K562 (cell line): ENCODE measurements around the gene FAM83E. TPM values are rescaled to one million over a fixed set of nuclear protein-coding genes. Genes with fewer than 3 reads are reported as not detected.

ENCODE experiments used
- E2F3 ChIP-seq: fragments of 250-450 bp; sonication (Bioruptor Pico); IDR thresholded peaks from 2 replicates; pipeline ENCODE4 v1.4.0; 2020; ENCODE audit warnings: mild to moderate bottlenecking
- ELK1 ChIP-seq: sonication (generic); formaldehyde crosslinking; IDR thresholded peaks from 2 replicates; pipeline ENCODE4 v1.8.1; 2022; ENCODE audit warnings: missing genetic modification reagents
- ESRRB ChIP-seq: fragments of 250-450 bp; sonication (Bioruptor Pico); IDR thresholded peaks from 2 replicates; pipeline ENCODE4 v1.5.0; 2020; ENCODE audit warnings: mild to moderate bottlenecking, moderate library complexity, borderline replicate concordance
- KLF10 ChIP-seq: fragments of 250-450 bp; sonication (Bioruptor Pico); IDR thresholded peaks from 2 replicates; pipeline ENCODE4 v1.6.1; 2021; ENCODE audit warnings: matching md5 sums
- MAX ChIP-seq: sonication (generic); formaldehyde crosslinking; IDR thresholded peaks from 2 replicates; pipeline ENCODE4 v1.9.0; 2022; ENCODE audit warnings: mild to moderate bottlenecking, missing genetic modification reagents
- MITF ChIP-seq: IDR thresholded peaks from 2 replicates; pipeline ENCODE4 v1.6.1; 2014; ENCODE audit warnings: antibody characterized with exemption
- NCOR1 ChIP-seq: fragments of 450-650 bp; IDR thresholded peaks from 2 replicates; pipeline ENCODE4 v1.6.1; 2016; ENCODE audit warnings: mild to moderate bottlenecking, moderate library complexity
- NRF1 ChIP-seq, 2 experiments: fragments of 450-650 bp; IDR thresholded peaks in 1 of 2; conservative IDR thresholded peaks in 1 of 2; 2 replicates each; pipeline ENCODE4 v1.6.1; 2014; ENCODE audit warnings: mild to moderate bottlenecking in 2 of 2
- TSHZ1 ChIP-seq: fragments of 250-450 bp; sonication (Bioruptor Pico); IDR thresholded peaks from 2 replicates; pipeline ENCODE4 v1.4.0; 2020; ENCODE audit warnings: mild to moderate bottlenecking, moderate library complexity
- ZFP36 ChIP-seq: fragments of 150-350 bp; IDR thresholded peaks from 2 replicates; pipeline ENCODE4 v1.6.1; 2018; ENCODE audit warnings: low read length, low read depth; ENCODE audit not compliant: partially characterized antibody
- ZNF318 ChIP-seq, 2 experiments: fragments of 450-650 bp; IDR thresholded peaks; 2 replicates each; pipeline ENCODE4 v1.6.1; 2016; ENCODE audit warnings: mild to moderate bottlenecking in 2 of 2, borderline replicate concordance in 1 of 2, low read depth in 1 of 2, moderate library complexity in 1 of 2
- polyA plus RNA-seq, 8 experiments: library from polyadenylated mRNA; depleted of rRNA in 4 of 8; stranded (reverse) in 5 of 8; unstranded in 3 of 8; fragments of >200 nt; fragmentation: Nextera tagmentation in 2 of 8; fragmentation: Illumina TruSeq in 1 of 8; extraction: Ambion mirVana in 2 of 8; extraction: Trizol in 1 of 8; gene quantifications; 2 replicates each; pipeline versions ENCODE4 v1.2.1 to v1.2.3, GENCODE V29; 2011 to 2014; ENCODE audit warnings: inconsistent platforms in 1 of 8, missing spikeins in 1 of 8
- total RNA-seq, 7 experiments: library from RNA; depleted of rRNA in 6 of 7; stranded (reverse); fragments of >200 nt in 6 of 7; fragmentation: Illumina TruSeq in 2 of 7; extraction: Trizol in 2 of 7; gene quantifications; 2 replicates each; pipeline versions ENCODE4 v1.2.1 to v1.2.3, GENCODE V29; 2011 to 2021; ENCODE audit warnings: low replicate concordance in 1 of 7

The FAM83E gene
- total and polyA plus RNA-seq, 9 of the 15 experiments (the other 6 are each of a cell fraction or from before 2014, with no cell fraction given) = 0.15 to 0.87 (median 0.29) TPM; not detected in 4

GRCh38 chr19:48660852-48661710 is 46.2 kb upstream of the FAM83E start (continued):
- no peak for TF ChIP-seq ZNF318 (IDR thresholded peaks at IDR 0.05; ENCODE audit: borderline replicate concordance in 1 of 2, low read depth in 1 of 2)
- TF ChIP-seq ESRRB = no peak
- no peak for TF ChIP-seq TSHZ1
- no peak for TF ChIP-seq KLF10
- no peak for TF ChIP-seq ZFP36
- TF ChIP-seq NRF1 (conservative IDR thresholded peaks at IDR 0.05 in 1 of 2, IDR thresholded peaks at IDR 0.05 in 1 of 2) = peak; percentile 38 to 41; a peak in 2 of 4 replicates
- TF ChIP-seq NCOR1 = no peak
- TF ChIP-seq MAX (CRISPR knock-in tag) = no peak
- no peak for TF ChIP-seq MITF
- no peak for TF ChIP-seq ELK1
- TF ChIP-seq E2F3 = peak; percentile 97
